K562 (cell line): ENCODE data around the gene ANAPC16. TPM values are rescaled to one million over a fixed set of nuclear protein-coding genes. Genes with fewer than 3 reads are reported as not detected.
A peak's percentile ranks its signal among the peaks of the same experiment; 100 is the strongest.

Experiments
- ATAC-seq: fragments of 200-7000 bp; cut with Tn5 transposase; 3 replicates; pipeline ENCODE4 v1.9.1; 2020; ENCODE audit warnings: moderate library complexity
- BruUV-seq: library from RNA; stranded (reverse); fragments of 400-500 nt; replicated peaks from 2 replicates; lab custom pipeline; 2021; lab: Mats Ljungman, UMichigan
- CTCF ChIA-PET: fragments of 300-600 bp; formaldehyde crosslinking; extraction: SDS; loops from one replicate; lab custom pipeline; 2021; ENCODE audit warnings: low intra/inter-chr PET ratio; lab: Yijun Ruan, JAX
- POLR2A ChIA-PET: fragments of 300-600, 350-650 bp; sonication (Branson Sonifier 250); formaldehyde crosslinking; extraction: SDS; loops from one replicate; lab custom pipeline; 2021; ENCODE audit warnings: antibody characterized with exemption, inconsistent platforms; lab: Yijun Ruan, JAX
- DNase-seq, 4 experiments: peaks; one replicate each; pipeline versions ENCODE4 v3.0.0 to v3.0.0-alpha.2; 2011 to 2018; ENCODE audit warnings: low spot score in 3 of 4, mixed read lengths in 3 of 4; ENCODE audit errors: extremely low read depth in 1 of 4
- FAIRE-seq: peaks from 2 replicates; lab custom pipeline; 2011; peaks lifted over from hg19 to GRCh38; lab: Jason Lieb, UNC
- H2AFZ ChIP-seq: 2 replicates; pipeline ENCODE4 v1.6.0; 2011; ENCODE audit warnings: low read depth, low read length, control low read depth, inconsistent platforms
- H3K27ac ChIP-seq: fragments of 200-600 bp; 3 replicates; pipeline ENCODE4 v1.8.0; 2011; ENCODE audit warnings: low read depth, mild to moderate bottlenecking, control low read depth, inconsistent platforms, low read length, moderate library complexity, mixed read lengths; ENCODE audit errors: extremely low read depth
- H3K27me3 ChIP-seq, 2 experiments: fragments of 300-600 bp in 1 of 2; 2 replicates in 1 of 2; 3 replicates in 1 of 2; pipeline versions ENCODE4 v1.6.0 to v1.8.0; 2011; ENCODE audit warnings: inconsistent platforms in 2 of 2, low read length in 2 of 2, mild to moderate bottlenecking in 1 of 2, mixed read lengths in 1 of 2, moderate library complexity in 1 of 2; ENCODE audit not compliant: control insufficient read depth in 2 of 2, insufficient read depth in 2 of 2
- H3K36me3 ChIP-seq: fragments of 300-600 bp; 3 replicates; pipeline ENCODE4 v1.8.0; 2011; ENCODE audit warnings: mild to moderate bottlenecking, low read length, inconsistent platforms; ENCODE audit not compliant: control insufficient read depth, insufficient read depth
- H3K4me1 ChIP-seq, 2 experiments: fragments of 200-600 bp in 1 of 2; replicated peaks in 1 of 2; 2 replicates in 1 of 2; 3 replicates in 1 of 2; pipeline versions ENCODE4 v1.5.1 to v1.8.0; 2011; ENCODE audit warnings: inconsistent platforms in 2 of 2, low read length in 2 of 2, mild to moderate bottlenecking in 1 of 2, mixed read lengths in 1 of 2, moderate library complexity in 1 of 2; ENCODE audit not compliant: control insufficient read depth in 2 of 2, insufficient read depth in 2 of 2
- H3K4me2 ChIP-seq: 2 replicates; pipeline ENCODE4 v1.6.1; 2011; ENCODE audit warnings: low read length, control low read depth, inconsistent platforms, mixed read lengths; ENCODE audit not compliant: insufficient read depth
- H3K4me3 ChIP-seq: fragments of 200-600 bp; sonication (generic), shearing (Covaris generic); 2 replicates; pipeline ENCODE4 v1.5.1; 2016; ENCODE audit warnings: control low read depth, inconsistent platforms
- H3K79me2 ChIP-seq: fragments of 200-600 bp; 3 replicates; pipeline ENCODE4 v1.8.0; 2011; ENCODE audit warnings: low read length, inconsistent platforms; ENCODE audit not compliant: control insufficient read depth, insufficient read depth
- H3K9ac ChIP-seq, 2 experiments: 2 replicates each; pipeline versions ENCODE4 v1.6.0 to v1.6.1; 2011; ENCODE audit warnings: low read depth in 2 of 2, low read length in 2 of 2, control low read depth in 1 of 2, inconsistent platforms in 1 of 2, mild to moderate bottlenecking in 1 of 2, mixed read lengths in 1 of 2; ENCODE audit not compliant: insufficient read depth in 1 of 2
- H3K9me1 ChIP-seq: one replicate; pipeline ENCODE4 v1.6.0; 2011; ENCODE audit warnings: inconsistent platforms, mild to moderate bottlenecking, low read length, moderate library complexity; ENCODE audit not compliant: control insufficient read depth, insufficient read depth
- H3K9me3 ChIP-seq: replicated peaks from 2 replicates; pipeline ENCODE4 v1.5.1; 2011; ENCODE audit warnings: low read depth, low read length, inconsistent platforms; ENCODE audit not compliant: control insufficient read depth, insufficient read depth
- H4K20me1 ChIP-seq: replicated peaks from 2 replicates; pipeline ENCODE4 v1.6.1; 2011; ENCODE audit warnings: low read length, inconsistent platforms, mixed read lengths; ENCODE audit not compliant: control insufficient read depth, insufficient read depth
- AFF4 ChIP-seq: sonication (generic); formaldehyde crosslinking; IDR thresholded peaks from 2 replicates; pipeline ENCODE4 v1.8.0; 2023; ENCODE audit warnings: mild to moderate bottlenecking, missing genetic modification reagents
- C11orf30 ChIP-seq: fragments of 450-650 bp; IDR thresholded peaks from 2 replicates; pipeline ENCODE4 v1.6.1; 2016; ENCODE audit warnings: low read depth, mild to moderate bottlenecking
- CREB1 ChIP-seq, 2 experiments: sonication (generic) in 1 of 2; formaldehyde crosslinking in 1 of 2; IDR thresholded peaks; 2 replicates each; pipeline versions ENCODE4 v1.6.1 to v1.8.0; 2012 to 2022; ENCODE audit warnings: inconsistent platforms in 1 of 2, mild to moderate bottlenecking in 1 of 2, missing genetic modification reagents in 1 of 2, moderate library complexity in 1 of 2
- GABPA ChIP-seq: fragments of 200-800 bp; sonication (Bioruptor generic); conservative IDR thresholded peaks from 2 replicates; pipeline ENCODE4 v1.6.1; 2016; ENCODE audit warnings: low read depth, missing genetic modification characterization, missing compliant biosample characterization
- HDAC8 ChIP-seq: fragments of 450-650 bp; IDR thresholded peaks from 2 replicates; pipeline ENCODE4 v1.6.1; 2016; ENCODE audit warnings: mild to moderate bottlenecking, missing genetic modification characterization, moderate library complexity, missing compliant biosample characterization
- MTF1 ChIP-seq: fragments of 250-450 bp; sonication (Bioruptor Pico); IDR thresholded peaks from 2 replicates; pipeline ENCODE4 v1.9.0; 2021; ENCODE audit warnings: moderate library complexity, mild to moderate bottlenecking, inconsistent platforms, borderline replicate concordance
- PREB ChIP-seq: sonication (generic); formaldehyde crosslinking; IDR thresholded peaks from 2 replicates; pipeline ENCODE4 v1.8.1; 2023; ENCODE audit warnings: mild to moderate bottlenecking, missing genetic modification reagents
- RB1 ChIP-seq: fragments of 450-650 bp; IDR thresholded peaks from 2 replicates; pipeline ENCODE4 v1.6.1; 2017; ENCODE audit warnings: low read depth, mild to moderate bottlenecking
- SRF ChIP-seq, 2 experiments: fragments of 250-450, 450-650 bp in 1 of 2; sonication (Bioruptor Pico) in 1 of 2; sonication (generic) in 1 of 2; formaldehyde crosslinking; IDR thresholded peaks; 2 replicates each; pipeline versions ENCODE4 v1.5.0 to v1.5.1; 2020 to 2022; ENCODE audit warnings: mild to moderate bottlenecking in 1 of 2, missing genetic modification reagents in 1 of 2
- TARDBP ChIP-seq: fragments of 450-650 bp; IDR thresholded peaks from 2 replicates; pipeline ENCODE4 v1.6.1; 2016
- XRCC4 ChIP-seq: IDR thresholded peaks from one replicate; pipeline ENCODE4 v1.6.1; 2011; ENCODE audit not compliant: insufficient read depth, insufficient read length; ENCODE audit errors: extremely low read depth
- ZNF224 ChIP-seq: sonication (generic); formaldehyde crosslinking; IDR thresholded peaks from 2 replicates; pipeline ENCODE4 v1.8.0; 2022; ENCODE audit warnings: mild to moderate bottlenecking, missing genetic modification reagents
- ZNF395 ChIP-seq: fragments of 200-800 bp; sonication (Bioruptor generic); IDR thresholded peaks from 2 replicates; pipeline ENCODE4 v1.6.1; 2017; ENCODE audit warnings: missing genetic modification characterization, missing compliant biosample characterization
- WGBS: fragments of 100-300 bp; shearing (Covaris generic); methylation state at CpG from one replicate; pipeline ENCODE4 v1.1.6; 2016; ENCODE audit warnings: low coverage, mixed read lengths; ENCODE audit not compliant: insufficient coverage; ENCODE audit errors: missing lambda C conversion rate; 5-methylcytosine and 5-hydroxymethylcytosine counted together
- in situ Hi-C: fragments of 300-500 bp; cut with MboI; formaldehyde crosslinking; loops from 4 replicates; pipeline ENCODE4 v1.15.0; 2018; ENCODE audit warnings: inconsistent platforms, mixed read lengths
- intact Hi-C: fragments of 100-400 bp; cut with micrococcal nuclease; formaldehyde crosslinking; loops from 2 replicates; pipeline ENCODE4 v1.14.2; 2022
- polyA plus RNA-seq, 8 experiments: library from polyadenylated mRNA; depleted of rRNA in 4 of 8; stranded (reverse) in 5 of 8; unstranded in 3 of 8; fragments of >200 nt; fragmentation: Nextera tagmentation in 2 of 8; fragmentation: Illumina TruSeq in 1 of 8; extraction: Ambion mirVana in 2 of 8; extraction: Trizol in 1 of 8; gene quantifications; 2 replicates each; pipeline versions ENCODE4 v1.2.1 to v1.2.3, GENCODE V29; 2011 to 2014; ENCODE audit warnings: inconsistent platforms in 1 of 8, missing spikeins in 1 of 8
- total RNA-seq, 7 experiments: library from RNA; depleted of rRNA in 6 of 7; stranded (reverse); fragments of >200 nt in 6 of 7; fragmentation: Illumina TruSeq in 2 of 7; extraction: Trizol in 2 of 7; gene quantifications; 2 replicates each; pipeline versions ENCODE4 v1.2.1 to v1.2.3, GENCODE V29; 2011 to 2021; ENCODE audit warnings: low replicate concordance in 1 of 7

The ANAPC16 gene
- total and polyA plus RNA-seq, 9 of the 15 experiments (the other 6 are each of a cell fraction or from before 2014, with no cell fraction given): 42.6 to 208 (median 108) TPM

- DNase-seq: no peak
- in situ Hi-C loops: no loop called here
- Histone ChIP-seq H3K27me3 (no peaks in the 10 kb centered on the region), H3K9me1 (no peaks in the 10 kb centered on the region), H3K4me3 (no peak overlapping the region), H3K9me3 (no peaks in the 10 kb centered on the region), H2AFZ (peak overlapping the region; percentile 24), H4K20me1 (no peaks in the 10 kb centered on the region), H3K27ac (peak overlapping the region; percentile 10; the same call in 2 of the 3 replicates), H3K4me1 (peaks cover 39 to 40% of the 10 kb centered on the region in 2 experiments), H3K36me3 (no peaks in the 10 kb centered on the region), H3K9ac (peak overlapping the region; percentile 24 to 55; a peak in 1 of 4 replicates), H3K79me2 (no peaks in the 10 kb centered on the region), H3K4me2 (no peak overlapping the region)
- no peak for ATAC-seq
- ChIA-PET POLR2A (interaction anchor here (1.2 to 15.0 kb wide), 5 partner anchors 10 to 56 kb away, joined by 4 to 277 read pairs (median 10); partner anchors contain the start of genes ANAPC16, ASCC1 and DDIT4), CTCF (no interaction called here)
- WGBS: 73% methylated on average over 6 of the region's 6 CpGs
- intact Hi-C loops: no loop called here
- BruUV-seq: no TSS peak
- FAIRE-seq: no peak
- no peak for TF ChIP-seq XRCC4
- no peak for TF ChIP-seq C11orf30
- TF ChIP-seq GABPA: no peak
- peak; percentile 23; the same call in 1 of the 2 replicates for TF ChIP-seq AFF4 (CRISPR knock-in tag)
- no peak for TF ChIP-seq ZNF224 (CRISPR knock-in tag)
- no peak for TF ChIP-seq PREB (CRISPR knock-in tag)
- TF ChIP-seq SRF (CRISPR knock-in tag; IDR thresholded peaks at IDR 0.05): 0 out of 4 replicates have a peak, but pooled peaks of 1 of the 2 experiments have one; percentile 14
- 0 out of 2 replicates have a peak, but pooled peaks have one; percentile 6 for TF ChIP-seq ZNF395 (CRISPR knock-in tag)
- no peak for TF ChIP-seq RB1
- no peak for TF ChIP-seq CREB1 (IDR thresholded peaks at IDR 0.05)
- TF ChIP-seq CREB1 (CRISPR knock-in tag; IDR thresholded peaks at IDR 0.05): no peak
- no peak for TF ChIP-seq TARDBP
- TF ChIP-seq MTF1: no peak
- 0 out of 2 replicates have a peak, but pooled peaks have one; percentile 52 for TF ChIP-seq HDAC8 (tag)
These were observed 49.7 kb downstream of the ANAPC16 start for GRCh38 chr10:72265508-72265907.
